GM18909 (cell line): ENCODE measurements around the gene TMED8.
"Not testable (repeated sequence)": the region's sequence is repeated elsewhere in the genome, so short reads cannot be mapped to it uniquely, and the experiment has no call there.

Experiments used
- ATAC-seq: cut with Tn5 transposase; IDR thresholded peaks from one replicate; pipeline ENCODE4 v1.9.1; 2021; ENCODE audit warnings: mild to moderate bottlenecking; ENCODE audit not compliant: unreplicated experiment, poor library complexity

TMED8 gene

DNA sequence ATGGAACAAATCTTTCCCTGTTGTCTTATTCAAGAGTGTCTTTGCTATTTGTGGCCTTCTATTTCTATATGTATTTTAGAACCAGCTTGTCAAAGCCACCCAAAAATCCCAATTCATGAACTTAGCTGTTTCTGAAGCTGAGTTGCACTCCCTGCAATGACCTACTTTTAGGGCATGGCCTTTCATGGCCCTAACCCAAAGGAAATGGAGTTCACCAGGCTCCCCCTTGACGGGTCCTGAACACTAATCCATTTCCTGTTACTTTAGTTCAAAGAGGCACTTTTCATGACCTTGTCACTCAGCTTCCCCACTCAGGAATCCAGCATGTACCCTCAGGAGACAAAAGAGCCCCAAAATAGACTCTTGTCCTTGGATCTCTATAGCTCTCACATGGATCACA lies 7.6 kb downstream of the TMED8 start:
- no peak for ATAC-seq

DNA sequence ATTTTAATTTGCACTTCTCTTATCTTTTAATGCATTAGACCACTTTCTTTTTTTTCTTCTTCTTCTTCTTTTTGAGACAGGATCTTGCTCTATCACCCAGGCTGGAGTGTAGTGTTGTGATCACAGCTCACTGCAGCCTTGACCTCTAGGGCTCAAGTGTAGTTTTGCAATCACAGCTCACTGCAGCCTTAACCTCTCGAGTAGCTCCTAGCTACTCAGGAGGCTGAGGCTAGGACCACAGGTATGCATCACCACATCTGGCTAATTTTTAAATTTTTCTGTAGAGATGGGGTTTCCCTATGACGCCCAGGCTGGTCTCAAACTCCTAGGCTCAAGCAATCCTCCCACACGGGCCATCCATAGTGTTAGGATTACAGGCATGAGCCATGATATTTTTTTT lies 12.7 kb downstream of the TMED8 start:
- ATAC-seq, result no peak

GRCh38 chr14:77359626-77360025 lies 17.3 kb downstream of the TMED8 start:
- no peak for ATAC-seq

DNA sequence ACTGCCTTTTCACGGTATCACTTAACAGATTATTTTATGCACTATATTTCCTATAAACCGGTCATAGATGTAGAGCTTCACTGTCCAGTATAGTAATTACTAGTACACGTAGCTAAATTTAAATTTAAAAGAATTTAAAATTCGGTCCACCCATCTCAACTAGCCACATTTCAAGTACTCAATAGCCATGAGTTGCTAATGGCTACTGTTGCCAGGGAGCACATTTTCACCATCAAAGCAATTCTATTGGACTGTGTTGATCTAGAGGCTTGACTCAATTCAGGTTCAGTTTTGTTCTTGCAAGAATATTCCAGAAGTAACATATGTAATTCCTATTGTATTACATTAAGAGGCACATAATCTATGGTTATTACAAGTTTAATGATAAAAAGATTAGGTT lies 20.0 kb downstream of the TMED8 start:
- no peak for ATAC-seq

- ATAC-seq, result no peak
These were observed 21.1 kb downstream of the TMED8 start for GRCh38 chr14:77355811-77356210.

- no peak for ATAC-seq
These were observed 23.3 kb downstream of the TMED8 start for GRCh38 chr14:77353469-77354141.

DNA sequence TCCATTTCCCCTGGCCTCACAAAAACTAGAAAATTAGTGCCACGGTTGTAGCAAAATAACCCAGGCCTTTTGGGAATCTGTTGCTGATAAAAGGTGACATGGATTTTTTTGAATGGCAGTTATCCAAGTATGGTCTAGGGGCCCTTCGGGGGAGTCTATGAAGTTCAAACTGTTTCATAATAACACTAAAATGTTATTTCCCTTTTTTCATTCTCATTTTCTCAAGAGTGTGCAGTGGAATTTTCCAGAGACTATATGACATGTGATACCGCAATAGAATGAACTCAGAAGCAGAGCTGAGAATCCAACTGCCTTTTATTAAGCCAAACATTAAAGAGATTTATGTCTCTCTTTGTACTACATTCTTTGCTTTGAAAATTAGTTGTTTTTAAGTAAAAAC lies 29.1 kb downstream of the TMED8 start:
- ATAC-seq, result no peak

- ATAC-seq, result no peak
These were observed 30.4 kb downstream of the TMED8 start for GRCh38 chr14:77346495-77346894.

- ATAC-seq, result no peak
These were observed 32.4 kb downstream of the TMED8 start for GRCh38 chr14:77344377-77344996.

DNA sequence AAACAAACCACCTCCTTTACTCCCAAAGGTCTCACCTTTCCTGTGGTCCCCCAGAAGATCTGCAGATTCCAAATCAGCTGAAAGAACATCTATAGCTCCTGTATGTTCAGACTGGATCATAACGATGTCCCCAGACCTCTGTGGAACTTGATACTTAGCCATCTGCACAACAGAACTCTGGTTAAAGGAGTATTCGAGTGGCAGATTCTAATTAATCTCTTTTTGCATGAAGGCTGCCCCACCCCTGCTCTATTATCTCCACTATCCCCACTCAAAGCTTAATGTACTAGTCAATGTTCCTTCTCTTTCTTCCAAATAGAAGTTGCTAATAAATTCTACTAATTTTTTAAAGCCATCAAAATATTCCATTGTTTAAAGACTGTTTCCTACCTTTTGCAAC lies 33.2 kb downstream of the TMED8 start:
- no peak for ATAC-seq

GRCh38 chr14:77342726-77343397 lies 34.0 kb downstream of the TMED8 start:
- ATAC-seq, result no peak

DNA sequence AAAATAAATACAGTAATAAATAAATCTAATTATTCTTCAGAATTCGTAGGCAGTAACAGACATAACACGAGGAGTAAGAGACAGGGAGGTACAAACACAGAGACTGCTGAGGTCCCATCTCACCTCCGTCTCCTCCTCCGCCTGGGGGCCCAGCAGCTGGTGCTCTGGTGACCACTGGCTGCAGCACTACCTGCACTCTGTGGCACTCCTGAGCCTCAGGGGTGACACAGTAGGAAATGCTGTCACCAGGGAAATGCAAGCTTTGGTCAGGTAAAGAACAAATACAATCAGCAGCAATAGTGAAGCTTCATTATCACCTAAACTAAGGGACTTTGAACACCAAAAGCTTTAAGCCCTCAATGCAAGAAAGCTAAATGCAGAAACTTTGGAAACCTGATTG lies 36.5 kb downstream of the TMED8 start:
- ATAC-seq, result no peak

GRCh38 chr14:77339407-77339806 lies 37.5 kb downstream of the TMED8 start:
- ATAC-seq, result no peak

DNA sequence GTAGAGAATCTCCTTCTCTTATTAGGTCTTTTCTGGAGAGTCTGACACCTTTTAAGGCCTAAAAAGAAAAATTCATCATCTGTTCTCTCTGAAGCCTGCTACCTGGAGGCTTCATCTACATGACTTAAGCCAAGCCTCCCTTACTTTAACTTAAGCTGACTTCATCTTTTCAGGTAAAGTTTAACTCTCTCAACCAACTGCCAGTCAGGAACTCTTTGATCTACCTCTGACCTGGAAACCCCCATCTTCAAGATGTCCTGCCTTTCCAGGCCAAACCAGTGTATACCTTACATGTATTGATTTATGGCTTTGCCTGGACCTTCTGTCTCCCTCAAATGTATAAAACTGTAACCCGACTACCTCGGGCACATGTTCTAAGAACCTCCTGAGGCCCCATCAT lies 38.6 kb downstream of the TMED8 start:
- no peak for ATAC-seq

DNA sequence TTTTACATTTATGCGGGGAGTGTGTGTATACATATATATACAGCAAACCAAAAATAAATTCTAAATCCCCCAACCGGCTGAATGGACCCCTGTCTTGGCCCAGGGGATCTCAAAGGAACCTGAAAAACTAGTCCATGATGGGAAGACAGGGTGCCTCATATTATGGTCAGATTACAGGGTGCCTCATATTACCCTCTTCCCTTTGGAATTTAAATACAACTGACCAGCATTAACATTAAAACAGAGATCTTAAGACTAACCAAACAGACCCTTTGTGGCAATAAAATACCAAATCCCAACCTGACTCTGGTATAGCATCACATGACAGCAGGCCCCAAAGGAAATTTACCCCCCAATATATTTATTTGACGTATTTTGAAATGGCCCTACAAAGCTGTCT lies 39.0 kb downstream of the TMED8 start:
- no peak for ATAC-seq

DNA sequence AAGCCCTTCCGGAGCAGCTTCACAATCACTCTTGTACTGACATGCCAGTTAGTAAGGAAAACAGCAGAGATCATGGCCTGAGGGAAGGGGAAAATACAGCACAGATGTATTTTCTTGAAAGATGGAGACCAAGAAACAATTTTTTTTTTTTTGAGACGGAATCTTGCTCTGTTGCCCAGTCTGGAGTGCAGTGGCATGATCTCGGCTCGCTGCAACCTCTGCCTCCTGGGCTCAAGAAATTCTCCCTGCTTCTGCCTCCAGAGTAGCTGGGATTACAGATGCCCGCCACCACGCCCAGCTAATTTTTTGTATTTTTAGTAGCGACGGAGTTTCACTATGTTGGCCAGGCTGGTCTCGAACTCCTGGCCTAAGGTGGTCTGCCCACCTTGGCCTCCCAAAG lies 39.6 kb downstream of the TMED8 start:
- ATAC-seq, result not testable (repeated sequence)

DNA sequence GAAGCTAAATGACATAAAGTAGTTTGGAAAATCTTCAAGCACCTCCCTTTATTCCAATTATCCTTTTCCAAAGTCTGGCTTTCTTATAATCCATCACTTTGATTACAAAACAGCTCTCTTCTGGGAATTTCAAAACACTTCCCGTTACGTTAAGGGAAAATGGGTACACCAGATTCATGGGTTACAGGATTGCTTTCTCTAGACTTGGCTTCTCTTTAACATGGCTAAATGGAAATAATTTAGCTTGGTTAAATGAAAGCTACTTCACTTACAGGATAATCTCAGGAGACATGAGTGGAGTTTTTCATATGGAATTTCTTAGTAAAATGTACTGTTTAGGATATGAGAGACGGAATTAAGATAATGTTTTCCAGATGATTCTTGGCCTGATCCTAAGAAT lies 41.3 kb downstream of the TMED8 start:
- no peak for ATAC-seq

DNA sequence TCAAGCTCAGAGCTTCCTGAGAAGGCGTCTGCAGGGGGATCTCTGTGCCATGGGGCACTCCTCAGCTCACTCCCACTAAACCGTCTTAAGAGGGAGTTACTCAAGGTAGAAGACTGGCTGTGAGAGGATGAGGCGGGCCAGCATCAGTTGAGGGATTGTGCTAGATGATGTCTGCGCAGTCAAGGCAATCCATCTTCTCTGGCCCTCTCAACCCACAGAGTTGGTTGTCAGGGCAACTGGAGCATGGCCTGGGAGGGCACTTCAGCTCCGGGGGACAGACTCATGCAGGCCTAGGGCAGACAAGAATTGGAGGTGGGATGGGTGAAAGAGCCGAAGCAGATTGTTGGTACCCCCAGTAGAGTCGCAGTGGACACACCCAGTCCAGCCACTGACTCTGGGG lies 47.0 kb downstream of the TMED8 start:
- ATAC-seq, result no peak

DNA sequence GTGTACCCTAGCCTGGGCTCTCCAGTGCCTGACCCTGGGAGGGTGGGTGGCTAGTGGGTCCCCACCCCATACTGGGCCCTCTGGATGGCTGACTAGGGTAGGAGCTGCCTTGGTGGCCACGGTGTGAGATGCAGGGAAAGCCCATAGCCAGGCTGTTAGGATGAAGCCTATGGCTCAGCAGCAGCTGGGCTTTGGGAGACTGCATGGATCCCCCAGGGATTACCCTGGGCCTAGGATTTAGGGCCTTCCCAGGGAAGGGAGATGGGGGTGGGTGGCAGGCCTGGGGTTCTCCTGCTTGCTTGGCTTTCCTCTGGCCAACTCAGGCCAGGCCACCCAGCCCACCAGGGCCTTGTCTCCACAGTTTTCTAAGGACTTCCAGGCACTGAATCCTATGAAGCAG lies 49.8 kb downstream of the TMED8 start:
- no peak for ATAC-seq

DNA sequence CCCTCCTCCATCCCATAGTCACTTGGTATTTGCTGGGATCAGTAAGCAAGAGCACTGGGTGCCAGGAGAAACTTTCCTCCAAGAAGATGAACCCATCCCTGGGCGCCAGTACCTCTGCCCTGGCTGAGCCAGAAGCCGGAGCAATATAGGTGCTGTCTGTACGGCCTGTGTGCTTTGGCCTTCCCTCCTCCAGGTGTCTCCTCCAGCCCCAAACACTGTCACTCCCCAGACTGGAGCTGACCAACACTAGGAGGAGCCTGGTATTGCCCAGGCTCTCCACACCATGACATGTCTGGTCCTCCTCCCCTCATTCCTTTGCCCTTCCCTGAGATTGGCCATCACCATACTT lies 51.2 kb downstream of the TMED8 start:
- no peak for ATAC-seq

GRCh38 chr14:77324816-77325745 lies 51.8 kb downstream of the TMED8 start:
- ATAC-seq, result no peak
